ENCODE data around the gene GNG2. TPM values are rescaled to one million over a fixed set of nuclear protein-coding genes. Genes with fewer than 3 reads are reported as not detected.

GNG2 gene
- total RNA-seq, 2 donors from 2014 or later = 99.1 to 132 TPM

- peaks cover 14% of the 10 kb centered on the region for H3K4me1 Mint-ChIP-seq
- no peak for ATAC-seq (replicated peaks)
- H3K36me3 Mint-ChIP-seq (ENCODE audit: low read depth) = peaks cover 96% of the 10 kb centered on the region
- H3K4me3 Mint-ChIP-seq = no peak overlapping the region
- no peaks in the 10 kb centered on the region for H3K9me3 Mint-ChIP-seq
- H3K27ac Mint-ChIP-seq = peak overlapping the region; percentile 67
- no peaks in the 10 kb centered on the region for H3K27me3 Mint-ChIP-seq
Observed at GRCh38 chr14:51996148-51996746, 135.8 kb downstream of the GNG2 start.

GRCh38 chr14:51998348-51998747 is 137.9 kb downstream of the GNG2 start:
- no peaks in the 10 kb centered on the region for H3K9me3 Mint-ChIP-seq
- H3K4me3 Mint-ChIP-seq = no peak overlapping the region
- H3K27me3 Mint-ChIP-seq = no peaks in the 10 kb centered on the region
- peaks cover 96% of the 10 kb centered on the region for H3K36me3 Mint-ChIP-seq (ENCODE audit: low read depth)
- no peak overlapping the region for H3K27ac Mint-ChIP-seq
- no peak for ATAC-seq (replicated peaks)
- H3K4me1 Mint-ChIP-seq = peaks cover 14% of the 10 kb centered on the region

GRCh38 chr14:51999084-51999483 is 138.7 kb downstream of the GNG2 start:
- no peak for ATAC-seq (replicated peaks)
- Mint-ChIP-seq H3K27me3 (no peaks in the 10 kb centered on the region), H3K27ac (no peak overlapping the region), H3K36me3 (ENCODE audit: low read depth) (peaks cover 96% of the 10 kb centered on the region), H3K9me3 (no peaks in the 10 kb centered on the region), H3K4me1 (peaks cover 8% of the 10 kb centered on the region), H3K4me3 (no peak overlapping the region)

GRCh38 chr14:52000019-52000582 is 139.7 kb downstream of the GNG2 start:
- Mint-ChIP-seq H3K4me3 (no peak overlapping the region), H3K4me1 (no peaks in the 10 kb centered on the region), H3K27ac (no peak overlapping the region), H3K9me3 (no peaks in the 10 kb centered on the region), H3K27me3 (no peaks in the 10 kb centered on the region), H3K36me3 (ENCODE audit: low read depth) (peaks cover 96% of the 10 kb centered on the region)
- peak; percentile 75 for ATAC-seq (replicated peaks)

GRCh38 chr14:52000696-52001095 is 140.3 kb downstream of the GNG2 start:
- Mint-ChIP-seq H3K4me3 (no peak overlapping the region), H3K27ac (no peak overlapping the region), H3K36me3 (ENCODE audit: low read depth) (peaks cover 96% of the 10 kb centered on the region), H3K9me3 (no peaks in the 10 kb centered on the region), H3K4me1 (no peaks in the 10 kb centered on the region), H3K27me3 (no peaks in the 10 kb centered on the region)
- no peak for ATAC-seq (replicated peaks)

GRCh38 chr14:52002542-52002941 is 142.1 kb downstream of the GNG2 start:
- H3K9me3 Mint-ChIP-seq = no peaks in the 10 kb centered on the region
- H3K4me3 Mint-ChIP-seq = no peak overlapping the region
- no peaks in the 10 kb centered on the region for H3K27me3 Mint-ChIP-seq
- no peak for ATAC-seq (replicated peaks)
- peaks cover 95% of the 10 kb centered on the region for H3K36me3 Mint-ChIP-seq (ENCODE audit: low read depth)
- peak overlapping the region; percentile 39 for H3K27ac Mint-ChIP-seq
- H3K4me1 Mint-ChIP-seq = no peaks in the 10 kb centered on the region

GRCh38 chr14:52003324-52003723 is 142.9 kb downstream of the GNG2 start:
- no peak overlapping the region for H3K27ac Mint-ChIP-seq
- H3K4me1 Mint-ChIP-seq = no peaks in the 10 kb centered on the region
- ATAC-seq (replicated peaks) = no peak
- no peaks in the 10 kb centered on the region for H3K9me3 Mint-ChIP-seq
- H3K4me3 Mint-ChIP-seq = no peak overlapping the region
- peaks cover 98% of the 10 kb centered on the region for H3K36me3 Mint-ChIP-seq (ENCODE audit: low read depth)
- H3K27me3 Mint-ChIP-seq = no peaks in the 10 kb centered on the region

GRCh38 chr14:52005625-52006024 is 145.2 kb downstream of the GNG2 start:
- ATAC-seq (replicated peaks) = no peak
- no peaks in the 10 kb centered on the region for H3K9me3 Mint-ChIP-seq
- no peaks in the 10 kb centered on the region for H3K4me1 Mint-ChIP-seq
- H3K27me3 Mint-ChIP-seq = no peaks in the 10 kb centered on the region
- H3K4me3 Mint-ChIP-seq = no peak overlapping the region
- H3K36me3 Mint-ChIP-seq (ENCODE audit: low read depth) = peaks cover 98% of the 10 kb centered on the region
- no peak overlapping the region for H3K27ac Mint-ChIP-seq

- H3K36me3 Mint-ChIP-seq (ENCODE audit: low read depth) = peaks cover 98% of the 10 kb centered on the region
- no peak overlapping the region for H3K4me3 Mint-ChIP-seq
- no peaks in the 10 kb centered on the region for H3K9me3 Mint-ChIP-seq
- no peak for ATAC-seq (replicated peaks)
- no peaks in the 10 kb centered on the region for H3K27me3 Mint-ChIP-seq
- peak overlapping the region; percentile 38 for H3K27ac Mint-ChIP-seq
- H3K4me1 Mint-ChIP-seq = no peaks in the 10 kb centered on the region
Observed at GRCh38 chr14:52006361-52006760, 145.9 kb downstream of the GNG2 start.

GRCh38 chr14:52007211-52007610 is 146.8 kb downstream of the GNG2 start:
- Mint-ChIP-seq H3K27ac (no peak overlapping the region), H3K27me3 (no peaks in the 10 kb centered on the region), H3K4me3 (no peak overlapping the region), H3K4me1 (no peaks in the 10 kb centered on the region), H3K9me3 (no peaks in the 10 kb centered on the region), H3K36me3 (ENCODE audit: low read depth) (peaks cover 98% of the 10 kb centered on the region)
- ATAC-seq (replicated peaks) = no peak

GRCh38 chr14:52007637-52008036 is 147.2 kb downstream of the GNG2 start:
- Mint-ChIP-seq H3K9me3 (no peaks in the 10 kb centered on the region), H3K27me3 (no peaks in the 10 kb centered on the region), H3K4me1 (no peaks in the 10 kb centered on the region), H3K27ac (no peak overlapping the region), H3K36me3 (ENCODE audit: low read depth) (peaks cover 96% of the 10 kb centered on the region), H3K4me3 (no peak overlapping the region)
- no peak for ATAC-seq (replicated peaks)

GRCh38 chr14:52008136-52008535 is 147.7 kb downstream of the GNG2 start:
- no peak for ATAC-seq (replicated peaks)
- Mint-ChIP-seq H3K4me3 (no peak overlapping the region), H3K4me1 (no peaks in the 10 kb centered on the region), H3K27me3 (no peaks in the 10 kb centered on the region), H3K9me3 (no peaks in the 10 kb centered on the region), H3K27ac (no peak overlapping the region), H3K36me3 (ENCODE audit: low read depth) (peaks cover 91% of the 10 kb centered on the region)

GRCh38 chr14:52010173-52010693 is 149.8 kb downstream of the GNG2 start:
- no peaks in the 10 kb centered on the region for H3K4me1 Mint-ChIP-seq
- no peak overlapping the region for H3K27ac Mint-ChIP-seq
- no peak for ATAC-seq (replicated peaks)
- H3K36me3 Mint-ChIP-seq (ENCODE audit: low read depth) = peaks cover 70% of the 10 kb centered on the region
- H3K9me3 Mint-ChIP-seq = no peaks in the 10 kb centered on the region
- H3K27me3 Mint-ChIP-seq = no peaks in the 10 kb centered on the region
- no peak overlapping the region for H3K4me3 Mint-ChIP-seq

- Mint-ChIP-seq H3K36me3 (ENCODE audit: low read depth) (peaks cover 57% of the 10 kb centered on the region), H3K4me3 (no peak overlapping the region), H3K9me3 (no peaks in the 10 kb centered on the region), H3K4me1 (no peaks in the 10 kb centered on the region), H3K27ac (no peak overlapping the region), H3K27me3 (no peaks in the 10 kb centered on the region)
- no peak for ATAC-seq (replicated peaks)
Observed at GRCh38 chr14:52011523-52011922, 151.1 kb downstream of the GNG2 start.

- ATAC-seq (replicated peaks) = no peak
- H3K36me3 Mint-ChIP-seq (ENCODE audit: low read depth) = peaks cover 47% of the 10 kb centered on the region
- H3K27me3 Mint-ChIP-seq = no peaks in the 10 kb centered on the region
- no peaks in the 10 kb centered on the region for H3K4me1 Mint-ChIP-seq
- no peak overlapping the region for H3K4me3 Mint-ChIP-seq
- H3K27ac Mint-ChIP-seq = no peak overlapping the region
- H3K9me3 Mint-ChIP-seq = no peaks in the 10 kb centered on the region
Observed at GRCh38 chr14:52012635-52013034, 152.2 kb downstream of the GNG2 start.
